PC-3 (cell line): ENCODE measurements around the gene EPN1. TPM values are rescaled to one million over a fixed set of nuclear protein-coding genes. Genes with fewer than 3 reads are reported as not detected.

Experiments used
- ATAC-seq: fragments of 200-7000 bp; cut with Tn5 transposase; 2 replicates; pipeline ENCODE4 v1.9.1; 2020; ENCODE audit warnings: mild to moderate bottlenecking, moderate library complexity
- BruUV-seq: library from RNA; stranded (reverse); fragments of 400-500 nt; replicated peaks from 2 replicates; lab custom pipeline; 2021; lab: Mats Ljungman, UMichigan
- CTCF ChIA-PET: fragments of 300-600 bp; sonication (Branson Sonifier 250); formaldehyde crosslinking; loops from one replicate; lab custom pipeline; 2022; ENCODE audit warnings: antibody characterized with exemption; lab: Charles Lee
- POLR2A ChIA-PET: fragments of 300-600 bp; sonication (Branson Sonifier 250); formaldehyde crosslinking; loops from one replicate; lab custom pipeline; 2022; ENCODE audit warnings: antibody characterized with exemption; ENCODE audit not compliant: unreplicated experiment; lab: Charles Lee
- DNase-seq: peaks from one replicate; pipeline ENCODE4 v3.0.0-alpha.2; 2015
- H2AFZ ChIP-seq: fragments of 300-600 bp; sonication (generic); 2 replicates; pipeline ENCODE4 v1.6.0; 2016; ENCODE audit warnings: antibody characterized with exemption, low read length
- H3F3A ChIP-seq: fragments of 300-600 bp; sonication (generic); one replicate; pipeline ENCODE4 v1.6.0; 2017; ENCODE audit warnings: antibody characterized with exemption, low read length, control low read depth, mild to moderate bottlenecking; ENCODE audit not compliant: unreplicated experiment
- H3K27ac ChIP-seq: fragments of 300-600 bp; sonication (generic); 2 replicates; pipeline ENCODE4 v1.5.1; 2016; ENCODE audit warnings: mild to moderate bottlenecking, low read length
- H3K27me3 ChIP-seq: fragments of 300-600 bp; sonication (generic); 2 replicates; pipeline ENCODE4 v1.6.1; 2016; ENCODE audit warnings: low read length, mixed read lengths
- H3K36me3 ChIP-seq: fragments of 300-600 bp; sonication (generic); 2 replicates; pipeline ENCODE4 v1.6.1; 2016; ENCODE audit warnings: low read depth, mixed run types, low read length, mixed read lengths
- H3K4me1 ChIP-seq: fragments of 300-600 bp; sonication (generic); 2 replicates; pipeline ENCODE4 v1.5.1; 2016; ENCODE audit warnings: low read length; ENCODE audit not compliant: insufficient read depth
- H3K4me2 ChIP-seq: fragments of 300-600 bp; sonication (generic); 2 replicates; pipeline ENCODE4 v1.6.0; 2016; ENCODE audit warnings: low read length
- H3K4me3 ChIP-seq: fragments of 300-600 bp; sonication (generic); 2 replicates; pipeline ENCODE4 v1.5.1; 2016; ENCODE audit warnings: mild to moderate bottlenecking, low read length, mixed read lengths
- H3K79me2 ChIP-seq: fragments of 300-600 bp; sonication (generic); 2 replicates; pipeline ENCODE4 v1.6.1; 2017; ENCODE audit warnings: low read length, mixed read lengths
- H3K9ac ChIP-seq: fragments of 300-600 bp; sonication (generic); 2 replicates; pipeline ENCODE4 v1.6.0; 2016; ENCODE audit warnings: mild to moderate bottlenecking, low read length
- H3K9me2 ChIP-seq: fragments of 300-600 bp; sonication (generic); replicated peaks from 2 replicates; pipeline ENCODE4 v1.6.1; 2016; ENCODE audit warnings: mixed run types, low read length, mixed read lengths
- H3K9me3 ChIP-seq: fragments of 300-600 bp; sonication (generic); 2 replicates; pipeline ENCODE4 v1.6.1; 2016; ENCODE audit warnings: low read length, mixed read lengths
- H4K20me1 ChIP-seq: fragments of 300-600 bp; sonication (generic); 2 replicates; pipeline ENCODE4 v1.6.1; 2016; ENCODE audit warnings: low read length, mixed read lengths
- CTCF ChIP-seq: fragments of 300-600 bp; sonication (generic); conservative IDR thresholded peaks from 2 replicates; pipeline ENCODE4 v1.5.1; 2017; ENCODE audit warnings: antibody characterized with exemption, low read depth, mild to moderate bottlenecking, low read length
- EZH2 ChIP-seq: fragments of 300-600 bp; sonication (generic); IDR thresholded peaks from one replicate; pipeline ENCODE4 v1.6.1; 2017; ENCODE audit warnings: antibody characterized with exemption, mild to moderate bottlenecking, low read length; ENCODE audit not compliant: unreplicated experiment
- EZH2phosphoT487 ChIP-seq: fragments of 300-600 bp; sonication (generic); IDR thresholded peaks from 2 replicates; pipeline ENCODE4 v1.6.1; 2018; ENCODE audit warnings: mild to moderate bottlenecking, antibody characterized with exemption, low read length, borderline replicate concordance
- intact Hi-C: fragments of 100-400 bp; cut with micrococcal nuclease; formaldehyde crosslinking; loops from 2 replicates; pipeline ENCODE4 v1.9.0; 2023
- total RNA-seq: library from RNA; depleted of rRNA; stranded (reverse); fragments of >200 nt; gene quantifications from 2 replicates; pipeline ENCODE4 v1.2.3, GENCODE V29; 2014

The EPN1 gene
- total RNA-seq, 1 experiment from 2014 or later = 203 TPM

DNA sequence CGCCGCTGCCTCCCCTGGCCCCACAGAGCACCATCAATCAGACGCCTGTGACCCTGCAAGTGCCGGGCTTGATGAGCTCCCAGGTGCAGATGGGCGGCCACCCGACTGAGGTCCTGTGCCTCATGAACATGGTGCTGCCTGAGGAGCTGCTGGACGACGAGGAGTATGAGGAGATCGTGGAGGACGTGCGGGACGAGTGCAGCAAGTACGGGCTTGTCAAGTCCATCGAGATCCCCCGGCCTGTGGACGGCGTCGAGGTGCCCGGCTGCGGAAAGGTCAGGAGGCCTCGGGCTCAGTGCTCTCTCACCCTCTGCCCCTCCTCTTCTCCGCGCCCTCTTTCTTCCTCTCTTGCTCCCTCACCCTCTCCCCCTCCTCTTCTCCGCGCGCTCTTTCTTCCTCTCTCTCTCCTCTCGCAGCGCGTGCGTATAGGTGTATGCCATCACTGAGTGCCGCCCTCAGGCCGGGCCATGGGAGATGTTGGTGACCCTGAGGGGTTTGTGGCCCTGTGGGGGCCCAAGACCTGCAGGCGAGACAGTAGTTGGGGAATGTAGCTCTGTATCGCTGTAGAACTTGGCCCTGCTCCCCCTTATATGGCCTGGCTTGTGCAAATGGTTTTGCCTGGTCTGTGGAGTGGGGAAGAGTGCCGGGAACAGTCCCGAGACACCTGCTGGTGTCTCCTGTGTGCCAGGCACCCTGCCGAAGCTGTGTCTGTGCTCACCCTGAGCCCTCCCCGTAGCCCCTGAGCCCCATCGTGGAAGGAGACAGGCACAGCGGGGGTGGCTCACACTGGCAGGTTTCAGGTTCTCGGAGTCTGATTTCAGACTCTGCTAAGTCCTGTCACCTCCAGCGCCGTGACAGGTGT is 5.4 kb upstream of the EPN1 start:
- ChIA-PET POLR2A (no interaction called here), CTCF (no interaction called here)
- H3K4me2 ChIP-seq = no peak overlapping the region
- H3K9ac ChIP-seq = no peak overlapping the region
- no peaks in the 10 kb centered on the region for H3K9me3 ChIP-seq
- H3K4me1 ChIP-seq = peaks cover 5% of the 10 kb centered on the region; the same call in 1 of the 2 replicates
- peaks cover 43% of the 10 kb centered on the region for H4K20me1 ChIP-seq
- BruUV-seq = TSS peak; percentile 15
- no peaks in the 10 kb centered on the region for H3K9me2 ChIP-seq
- peaks cover 12% of the 10 kb centered on the region for H3F3A ChIP-seq
- no peak for DNase-seq
- intact Hi-C loops = loop anchor here (2.0 kb wide), 1 partner anchor 13 kb away; no protein-coding TSS in a partner anchor
- H3K27ac ChIP-seq = no peak overlapping the region
- no peaks in the 10 kb centered on the region for H3K27me3 ChIP-seq
- TF ChIP-seq EZH2 (no peak), CTCF (no peak), EZH2phosphoT487 (no peak)
- H3K36me3 ChIP-seq = peaks cover 56% of the 10 kb centered on the region
- peaks cover 87% of the 10 kb centered on the region for H3K79me2 ChIP-seq
- ATAC-seq = no peak
- H3K4me3 ChIP-seq = no peak overlapping the region
- H2AFZ ChIP-seq = no peak overlapping the region

- DNase-seq (no peak), ATAC-seq (no peak)
- Histone ChIP-seq H3K27ac (no peak overlapping the region), H3K9me2 (no peaks in the 10 kb centered on the region), H2AFZ (no peak overlapping the region), H4K20me1 (peaks cover 43% of the 10 kb centered on the region), H3K4me1 (peaks cover 5% of the 10 kb centered on the region; the same call in 1 of the 2 replicates), H3K9me3 (no peaks in the 10 kb centered on the region), H3K9ac (no peak overlapping the region), H3K4me3 (no peak overlapping the region), H3F3A (peaks cover 12% of the 10 kb centered on the region), H3K36me3 (peaks cover 53% of the 10 kb centered on the region), H3K27me3 (no peaks in the 10 kb centered on the region), H3K4me2 (no peak overlapping the region), H3K79me2 (peaks cover 85% of the 10 kb centered on the region)
- intact Hi-C loops = loop anchor here (2.0 kb wide), 1 partner anchor 14 kb away; no protein-coding TSS in a partner anchor
- no TSS peak for BruUV-seq
- ChIA-PET POLR2A (interaction anchor here (0.6 kb wide), 1 partner anchor 112 kb away, joined by 10 read pairs; no protein-coding TSS in a partner anchor), CTCF (no interaction called here)
- TF ChIP-seq EZH2 (no peak), CTCF (no peak), EZH2phosphoT487 (no peak)
These were observed 4.6 kb upstream of the EPN1 start for GRCh38 chr19:55670280-55671053.
